HG03135 (cell line): ENCODE measurements around the gene CEP85.
"Not testable (repeated sequence)": the region's sequence is repeated elsewhere in the genome, so short reads cannot be mapped to it uniquely, and the experiment has no call there.

Experiments
- ATAC-seq: cut with Tn5 transposase; IDR thresholded peaks from one replicate; pipeline ENCODE4 v1.9.1; 2021; ENCODE audit warnings: mild to moderate bottlenecking, moderate library complexity; ENCODE audit not compliant: unreplicated experiment

CEP85 gene

DNA sequence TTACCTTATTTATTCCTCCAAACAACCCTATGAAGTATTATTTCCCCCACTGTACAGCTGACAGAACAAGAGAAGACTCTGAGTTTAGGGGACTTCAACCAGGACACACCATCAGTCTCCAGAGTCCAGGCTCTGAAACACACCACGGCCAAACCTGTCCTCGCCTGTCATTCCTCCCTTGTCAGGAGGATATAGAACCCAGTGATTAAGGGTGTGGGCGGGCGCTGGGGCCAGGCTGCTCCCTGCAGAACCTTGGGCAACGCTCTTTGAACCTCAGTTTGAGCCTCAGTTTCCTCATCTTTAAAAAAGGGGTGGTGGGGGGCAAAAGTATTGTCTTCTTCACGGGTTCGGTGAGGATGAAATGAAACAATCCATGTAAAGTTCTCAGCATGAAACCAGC, 9.4 kb upstream of the CEP85 start:
- no peak for ATAC-seq

GRCh38 chr1:26225033-26225831, 8.8 kb upstream of the CEP85 start:
- no peak for ATAC-seq

DNA sequence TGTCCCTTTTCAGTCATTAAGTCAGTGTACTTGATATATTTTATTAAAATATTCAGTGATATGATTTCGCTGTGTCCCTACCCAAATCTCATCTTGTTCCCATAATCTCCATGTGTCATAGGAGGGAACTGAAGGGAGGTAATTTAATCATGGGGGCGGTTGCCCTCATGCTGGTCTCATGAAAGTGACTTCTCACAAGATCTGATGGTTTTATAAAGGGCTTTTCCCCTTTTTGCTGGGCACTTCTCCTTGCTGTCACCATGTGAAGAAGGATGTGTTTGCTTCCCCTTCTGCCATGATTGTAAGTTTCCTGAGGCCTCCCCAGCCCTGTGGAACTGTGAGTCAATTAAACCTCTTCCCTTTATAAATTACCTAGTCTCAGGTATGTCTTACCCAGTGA, 3.3 kb upstream of the CEP85 start:
- ATAC-seq, result not testable (repeated sequence)

DNA sequence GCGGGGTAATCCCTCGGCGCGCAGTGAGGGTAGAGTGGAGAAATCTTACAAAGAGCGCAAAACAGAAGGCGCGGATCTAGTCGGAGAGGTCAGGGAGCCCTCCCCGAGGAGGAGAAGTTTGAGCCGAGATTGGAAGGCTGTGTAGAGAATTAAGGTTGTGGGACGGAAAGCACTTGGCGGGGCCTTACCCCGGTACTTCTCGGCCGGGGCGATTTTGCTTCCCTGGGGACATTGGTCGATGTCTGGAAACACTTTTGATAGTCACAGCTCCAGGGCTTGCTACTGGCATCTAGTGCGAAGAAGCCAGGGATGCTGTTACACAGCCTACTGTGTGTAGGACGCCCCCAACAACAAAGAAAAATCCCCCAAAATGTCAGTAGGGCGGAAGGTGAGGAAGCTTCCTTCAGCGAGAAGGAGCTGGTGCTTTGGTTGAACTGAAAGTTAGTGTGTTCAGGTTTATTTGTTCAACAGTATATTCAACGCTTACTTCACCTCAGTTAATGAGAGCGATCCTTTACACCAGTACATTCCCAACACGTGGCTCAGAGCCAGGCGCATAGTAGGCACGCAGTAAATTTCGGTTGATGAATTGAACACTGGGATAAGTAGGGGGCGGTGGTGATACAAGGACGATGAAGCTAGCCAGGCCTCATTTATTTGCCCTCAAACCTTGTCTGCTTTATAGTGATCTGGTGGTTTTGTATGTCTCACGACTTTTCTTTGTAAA, 807 bp downstream of the CEP85 start:
- no peak for ATAC-seq

GRCh38 chr1:26237230-26237966, 3.4 kb downstream of the CEP85 start:
- ATAC-seq, result no peak

DNA sequence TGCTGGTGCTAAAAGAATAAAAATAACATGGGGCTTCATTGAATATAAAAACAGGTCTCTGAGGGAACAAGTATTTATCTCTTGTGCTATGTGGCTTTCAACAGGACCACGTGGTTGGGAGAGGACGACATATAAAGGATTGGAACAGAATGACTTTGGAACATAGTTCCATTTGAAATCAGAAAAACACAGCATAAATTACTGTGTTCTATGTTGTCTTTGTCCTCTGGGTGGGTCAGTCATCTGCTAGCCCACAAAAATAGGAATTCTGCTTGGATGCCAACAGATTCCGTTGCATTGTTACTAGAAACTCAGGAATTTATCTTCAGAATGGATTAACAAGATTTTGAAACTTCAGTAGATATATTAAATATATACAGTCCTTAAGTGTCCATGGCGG, 5.9 kb downstream of the CEP85 start:
- no peak for ATAC-seq

DNA sequence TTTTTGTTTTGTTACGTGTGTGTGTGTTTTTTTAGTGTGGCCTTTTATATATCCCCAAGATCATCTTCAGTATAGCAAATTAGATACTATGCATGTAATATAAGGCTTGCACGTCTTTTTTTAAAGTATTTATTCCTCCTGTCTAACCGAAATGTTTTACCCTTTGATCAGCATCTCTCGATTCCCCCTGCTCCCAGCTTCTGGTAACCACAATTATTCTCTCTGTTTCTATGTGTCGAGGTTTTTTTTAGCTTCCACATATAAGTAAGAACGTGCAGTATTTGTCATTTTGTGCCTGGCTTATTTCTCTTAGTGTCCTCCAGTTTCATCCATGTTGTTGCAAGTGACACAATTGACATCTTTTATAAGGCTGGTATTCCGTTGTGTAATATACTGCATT, 18.7 kb downstream of the CEP85 start:
- no peak for ATAC-seq

DNA sequence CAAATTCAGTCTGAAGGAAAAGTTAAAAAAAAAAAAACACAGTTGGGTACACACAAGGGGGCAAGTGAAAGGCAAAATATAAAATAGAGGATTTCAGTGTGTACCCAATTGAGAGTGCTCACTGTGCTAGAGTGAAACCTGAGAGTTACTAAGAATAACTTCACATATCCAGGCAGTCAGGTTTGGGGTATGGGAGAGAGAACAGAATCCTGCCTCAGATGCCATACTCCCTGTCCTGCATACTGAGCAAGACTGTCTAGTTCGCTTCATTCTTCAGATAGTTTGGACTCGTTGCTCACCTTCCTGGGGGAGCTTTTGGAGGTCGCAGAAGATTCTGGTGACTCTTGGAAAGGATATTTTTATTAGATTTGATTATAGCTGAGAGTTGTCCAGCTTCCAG, 20.4 kb downstream of the CEP85 start:
- no peak for ATAC-seq

DNA sequence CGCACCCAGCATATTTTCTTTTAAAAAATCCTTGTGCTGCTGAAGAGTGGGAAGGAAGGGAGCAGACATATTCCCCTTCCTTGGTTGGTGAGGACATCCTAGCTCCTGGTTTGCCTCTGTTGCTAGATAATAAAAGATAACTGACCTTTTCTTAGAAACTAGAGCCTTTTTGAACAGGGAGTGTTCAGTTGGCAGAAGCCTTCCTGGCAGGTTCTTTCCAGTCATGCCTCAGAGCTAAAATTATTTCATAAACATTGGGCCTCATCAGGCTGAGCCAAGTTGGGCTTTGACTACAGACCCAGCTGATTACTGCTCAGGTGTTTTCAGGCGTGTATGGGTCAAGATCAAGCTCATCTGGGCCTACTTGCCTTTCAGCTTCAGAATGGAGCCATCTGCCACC, 23.2 kb downstream of the CEP85 start:
- no peak for ATAC-seq

- no peak for ATAC-seq
These were observed 25.0 kb downstream of the CEP85 start for GRCh38 chr1:26259005-26259404.

GRCh38 chr1:26259578-26259977, 25.6 kb downstream of the CEP85 start:
- no peak for ATAC-seq

DNA sequence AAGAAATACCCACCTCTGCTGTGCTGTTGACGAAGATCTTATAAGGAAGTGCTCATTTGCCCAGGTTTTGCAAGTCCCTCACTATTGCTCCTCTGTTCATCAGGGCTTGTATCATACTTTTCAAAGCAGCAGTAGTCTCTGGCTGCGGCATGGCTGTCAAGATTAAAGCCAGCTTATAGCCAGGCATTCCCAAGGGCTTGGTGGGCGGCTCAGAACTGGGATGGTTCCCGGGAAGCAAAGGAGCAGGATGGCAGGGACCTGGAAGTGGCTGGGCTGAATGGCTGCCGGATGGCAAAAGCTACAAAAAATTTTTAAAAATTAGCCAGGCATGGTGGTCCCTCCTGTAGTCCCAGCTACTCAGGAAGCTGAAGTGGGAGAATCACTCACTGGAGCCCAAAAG, 29.2 kb downstream of the CEP85 start:
- ATAC-seq, result no peak

DNA sequence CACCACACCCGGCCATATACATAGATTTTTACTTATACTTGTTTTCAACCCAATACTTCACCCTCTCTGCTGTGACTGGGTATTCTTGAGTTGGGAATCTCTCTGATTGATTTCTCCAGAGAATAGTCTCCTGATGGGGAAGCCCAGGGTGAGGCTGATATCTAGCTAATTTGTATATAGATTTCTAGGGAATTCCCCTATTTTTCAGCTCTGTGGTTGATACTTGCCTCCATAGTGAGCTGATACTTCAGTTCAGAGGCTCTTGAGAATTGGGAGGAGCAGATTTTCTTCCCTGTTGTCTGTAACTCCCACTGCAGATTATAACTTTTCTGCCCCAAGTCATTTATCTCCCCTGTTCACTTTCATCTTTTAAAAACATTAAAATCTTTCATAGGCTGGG, 31.4 kb downstream of the CEP85 start:
- ATAC-seq, result no peak

DNA sequence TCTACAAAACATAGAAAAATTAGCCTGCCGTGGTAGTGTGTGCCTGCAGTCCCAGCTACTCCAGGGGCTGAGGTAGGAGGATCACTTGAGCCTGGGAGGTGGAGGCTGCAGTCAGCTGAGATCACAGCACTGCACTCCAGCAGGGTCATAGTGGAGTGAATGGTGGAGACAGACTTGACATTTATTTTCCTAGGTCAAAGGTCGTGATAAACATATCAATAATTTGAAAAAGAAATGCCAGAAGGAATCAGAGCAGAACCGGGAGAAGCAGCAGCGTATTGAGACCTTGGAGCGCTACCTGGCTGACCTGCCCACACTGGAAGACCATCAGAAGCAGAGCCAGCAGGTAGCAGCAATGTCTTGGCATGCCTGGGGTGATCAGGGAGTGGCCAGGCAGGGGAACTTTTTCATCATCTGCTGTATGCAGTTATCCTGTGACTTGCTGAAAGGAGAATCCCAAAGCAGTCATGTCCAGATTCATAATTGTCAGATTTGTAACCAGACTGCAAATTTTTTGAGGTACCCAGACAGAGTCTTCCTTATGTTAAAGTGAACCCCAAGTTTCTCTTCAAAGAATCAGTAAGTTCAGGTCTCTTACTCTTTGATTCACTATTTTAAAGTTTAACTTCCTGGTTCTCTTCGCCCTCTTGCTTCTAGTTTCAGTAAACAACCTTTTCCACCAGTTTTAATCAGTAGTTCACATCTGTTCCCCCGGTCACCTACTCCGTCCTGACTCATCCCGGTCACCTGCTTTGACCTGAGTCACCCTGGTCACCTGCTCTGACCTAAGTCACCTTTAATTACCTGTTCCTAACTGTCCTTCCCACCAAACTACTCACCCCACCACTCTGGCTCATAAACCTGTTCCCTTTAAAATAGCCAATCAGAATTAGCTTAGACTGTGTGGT, 34.5 kb downstream of the CEP85 start:
- ATAC-seq, result no peak

DNA sequence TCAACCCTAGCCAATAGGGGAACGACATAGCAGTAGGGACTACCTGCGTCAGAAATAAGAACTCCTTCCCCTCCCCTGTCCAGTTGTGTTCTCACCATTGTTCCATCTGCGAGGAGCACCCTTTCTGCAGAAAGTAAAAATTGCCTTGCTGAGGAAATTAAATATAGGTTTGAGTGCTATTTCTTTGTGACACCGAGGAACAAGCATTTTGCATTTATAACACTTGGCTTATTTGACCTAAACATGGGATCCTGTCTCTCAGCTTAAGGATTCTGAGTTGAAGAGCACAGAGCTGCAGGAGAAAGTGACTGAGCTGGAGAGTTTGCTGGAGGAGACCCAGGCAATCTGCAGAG, 35.2 kb downstream of the CEP85 start:
- no peak for ATAC-seq

GRCh38 chr1:26274801-26275425, 40.9 kb downstream of the CEP85 start:
- ATAC-seq, result no peak

- ATAC-seq, result peak; percentile 41
These were observed 41.8 kb downstream of the CEP85 start for GRCh38 chr1:26275580-26276431.

DNA sequence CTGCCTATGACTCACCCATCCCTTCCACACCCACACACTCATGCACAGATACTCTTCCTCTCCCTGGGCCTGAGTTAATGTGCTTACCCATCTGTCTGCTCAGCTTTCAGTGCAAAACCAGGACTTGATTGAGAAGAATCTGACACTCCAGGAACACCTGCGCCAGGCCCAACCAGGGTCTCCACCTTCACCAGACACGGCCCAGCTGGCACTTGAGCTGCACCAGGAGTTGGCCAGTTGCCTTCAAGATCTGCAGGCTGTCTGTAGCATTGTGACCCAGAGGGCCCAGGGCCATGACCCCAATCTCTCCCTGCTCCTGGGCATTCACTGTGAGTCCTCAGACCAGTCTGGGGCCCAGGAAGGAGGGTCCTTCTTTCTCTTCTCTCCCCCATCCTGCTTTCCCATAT, 42.4 kb downstream of the CEP85 start:
- no peak for ATAC-seq

GRCh38 chr1:26277261-26277661, 43.3 kb downstream of the CEP85 start:
- ATAC-seq, result no peak
